Transverse colon (tissue), 4 donors: Measurements from ENCODE around the gene PIP4P1.

Experiments used
- POLR2A ChIP-seq: fragments of 450-650 bp; IDR thresholded peaks from one replicate; pipeline ENCODE4 v1.6.1; 2016; ENCODE audit warnings: antibody characterized with exemption, mild to moderate bottlenecking, moderate library complexity
- POLR2AphosphoS5 ChIP-seq, 3 donors: sonication (generic); formaldehyde crosslinking; IDR thresholded peaks; one replicate each; pipeline ENCODE4 v1.6.1; 2016; ENCODE audit warnings: antibody characterized with exemption in 3 of 3
- TF ChIP-seq, protein P1 (sequence below), 5 experiments: fragments of 200-600 bp in 3 of 5; fragments of 450-650 bp in 2 of 5; sonication (generic) in 3 of 5; IDR thresholded peaks; 1 replicate in 2 of 5; 2 replicates in 3 of 5; pipeline ENCODE4 v1.5.1; 2016 to 2017; ENCODE audit warnings: antibody characterized with exemption in 5 of 5, inconsistent platforms in 3 of 5, mild to moderate bottlenecking in 2 of 5, moderate library complexity in 1 of 5

GRCh38 chr14:20490563-20490962 lies 29.3 kb upstream of the PIP4P1 start:
- no peak for TF ChIP-seq POLR2A
- TF ChIP-seq, protein P1, sequence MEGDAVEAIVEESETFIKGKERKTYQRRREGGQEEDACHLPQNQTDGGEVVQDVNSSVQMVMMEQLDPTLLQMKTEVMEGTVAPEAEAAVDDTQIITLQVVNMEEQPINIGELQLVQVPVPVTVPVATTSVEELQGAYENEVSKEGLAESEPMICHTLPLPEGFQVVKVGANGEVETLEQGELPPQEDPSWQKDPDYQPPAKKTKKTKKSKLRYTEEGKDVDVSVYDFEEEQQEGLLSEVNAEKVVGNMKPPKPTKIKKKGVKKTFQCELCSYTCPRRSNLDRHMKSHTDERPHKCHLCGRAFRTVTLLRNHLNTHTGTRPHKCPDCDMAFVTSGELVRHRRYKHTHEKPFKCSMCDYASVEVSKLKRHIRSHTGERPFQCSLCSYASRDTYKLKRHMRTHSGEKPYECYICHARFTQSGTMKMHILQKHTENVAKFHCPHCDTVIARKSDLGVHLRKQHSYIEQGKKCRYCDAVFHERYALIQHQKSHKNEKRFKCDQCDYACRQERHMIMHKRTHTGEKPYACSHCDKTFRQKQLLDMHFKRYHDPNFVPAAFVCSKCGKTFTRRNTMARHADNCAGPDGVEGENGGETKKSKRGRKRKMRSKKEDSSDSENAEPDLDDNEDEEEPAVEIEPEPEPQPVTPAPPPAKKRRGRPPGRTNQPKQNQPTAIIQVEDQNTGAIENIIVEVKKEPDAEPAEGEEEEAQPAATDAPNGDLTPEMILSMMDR (IDR thresholded peaks at IDR 0.05), result no peak
- TF ChIP-seq POLR2AphosphoS5 (IDR thresholded peaks at IDR 0.05), result no peak
